HCT116 (cell line): ENCODE measurements around the gene HSD17B1. TPM values are rescaled to one million over a fixed set of nuclear protein-coding genes. Genes with fewer than 3 reads are reported as not detected.

Experiments used
- ATAC-seq: fragments of 200-7000 bp; cut with Tn5 transposase; 2 replicates; pipeline ENCODE4 v1.9.1; 2020; ENCODE audit warnings: mild to moderate bottlenecking, moderate library complexity
- BruUV-seq: library from RNA; stranded (reverse); fragments of 400-500 nt; replicated peaks from 2 replicates; lab custom pipeline; 2021; lab: Mats Ljungman, UMichigan
- CTCF ChIA-PET: fragments of 300-600 bp; sonication (Branson Sonifier 250); formaldehyde crosslinking; loops from one replicate; lab custom pipeline; 2021; ENCODE audit warnings: antibody characterized with exemption; lab: Charles Lee
- POLR2A ChIA-PET: fragments of 300-600, 350-600 bp; sonication (Branson Sonifier 250); formaldehyde crosslinking; loops from one replicate; lab custom pipeline; 2021; ENCODE audit warnings: antibody characterized with exemption; lab: Charles Lee
- RAD21 ChIA-PET, 2 experiments: fragments of 300-600 bp; sonication (Branson Sonifier 250); formaldehyde crosslinking; loops; one replicate each; lab custom pipeline; 2023; ENCODE audit warnings: low total read pairs in 2 of 2; ENCODE audit not compliant: uncharacterized antibody in 2 of 2, unreplicated experiment in 2 of 2, low non-redundant PET in 1 of 2; lab: Charles Lee
- DNase-seq: peaks from one replicate; pipeline ENCODE4 v3.0.0-alpha.2; 2010; ENCODE audit warnings: low read depth, low spot score
- H2AFZ ChIP-seq: fragments of 200-600 bp; shearing (Covaris generic), sonication (generic); 2 replicates; pipeline ENCODE4 v1.6.1; 2017; ENCODE audit warnings: low read depth, mixed run types, mixed read lengths, antibody characterized with exemption, low read length; ENCODE audit not compliant: poor library complexity, severe bottlenecking
- H3K27ac ChIP-seq: 2 replicates; pipeline ENCODE4 v1.5.1; 2012; ENCODE audit warnings: low read depth, low read length
- H3K27me3 ChIP-seq: fragments of 200-600 bp; sonication (generic); 2 replicates; pipeline ENCODE4 v1.6.1; 2016; ENCODE audit warnings: mixed run types, low read length, mixed read lengths; ENCODE audit not compliant: insufficient read depth
- H3K36me3 ChIP-seq, 2 experiments: fragments of 200-500 bp in 1 of 2; fragments of 200-600 bp in 1 of 2; sonication (Bioruptor generic) in 1 of 2; sonication (generic) in 1 of 2; 2 replicates each; pipeline versions ENCODE4 v1.5.1 to v1.6.1; 2014 to 2016; ENCODE audit warnings: low read length in 2 of 2, inconsistent platforms in 1 of 2, mixed read lengths in 1 of 2, mixed run types in 1 of 2; ENCODE audit not compliant: insufficient read depth in 2 of 2, control insufficient read depth in 1 of 2
- H3K4me1 ChIP-seq, 2 experiments: fragments of 200-600 bp in 1 of 2; sonication (generic) in 1 of 2; 2 replicates each; pipeline versions ENCODE4 v1.5.1 to v1.6.1; 2012 to 2017; ENCODE audit warnings: low read length in 2 of 2, inconsistent platforms in 1 of 2, mild to moderate bottlenecking in 1 of 2, mixed read lengths in 1 of 2, mixed run types in 1 of 2, moderate library complexity in 1 of 2; ENCODE audit not compliant: insufficient read depth in 2 of 2, control insufficient read depth in 1 of 2
- H3K4me2 ChIP-seq: fragments of 200-600 bp; sonication (generic); 2 replicates; pipeline ENCODE4 v1.6.1; 2017; ENCODE audit warnings: mixed run types, low read length, mixed read lengths
- H3K4me3 ChIP-seq, 2 experiments: fragments of 200-600 bp in 1 of 2; sonication (generic) in 1 of 2; replicated peaks in 1 of 2; 2 replicates each; pipeline ENCODE4 v1.5.1; 2011 to 2016; ENCODE audit warnings: low read length in 2 of 2, control low read depth in 1 of 2, low read depth in 1 of 2, mild to moderate bottlenecking in 1 of 2, mixed read lengths in 1 of 2, mixed run types in 1 of 2
- H3K79me2 ChIP-seq: fragments of 200-600 bp; sonication (generic); 2 replicates; pipeline ENCODE4 v1.6.1; 2017; ENCODE audit warnings: mild to moderate bottlenecking, mixed run types, low read length, moderate library complexity, mixed read lengths; ENCODE audit not compliant: insufficient read depth
- H3K9ac ChIP-seq: fragments of 200-600 bp; sonication (generic); 2 replicates; pipeline ENCODE4 v1.6.1; 2016; ENCODE audit warnings: low read length, mixed read lengths
- H3K9me2 ChIP-seq: fragments of 200-600 bp; sonication (generic), shearing (Covaris generic); 2 replicates; pipeline ENCODE4 v1.6.1; 2017; ENCODE audit warnings: mixed run types, mild to moderate bottlenecking, moderate library complexity; ENCODE audit not compliant: insufficient read depth
- H3K9me3 ChIP-seq, 2 experiments: fragments of 200-500 bp in 1 of 2; fragments of 200-600 bp in 1 of 2; sonication (Bioruptor generic) in 1 of 2; sonication (generic) in 1 of 2; 2 replicates each; pipeline ENCODE4 v1.6.1; 2014 to 2017; ENCODE audit warnings: low read length in 2 of 2, mixed read lengths in 2 of 2, inconsistent platforms in 1 of 2, low read depth in 1 of 2, mild to moderate bottlenecking in 1 of 2, mixed run types in 1 of 2, moderate library complexity in 1 of 2; ENCODE audit not compliant: control insufficient read depth in 1 of 2, insufficient read depth in 1 of 2
- H4K20me1 ChIP-seq: fragments of 200-600 bp; sonication (generic), shearing (Covaris generic); 2 replicates; pipeline ENCODE4 v1.6.1; 2017; ENCODE audit warnings: mixed run types, mild to moderate bottlenecking, moderate library complexity; ENCODE audit not compliant: insufficient read depth
- EGR1 ChIP-seq: IDR thresholded peaks from 2 replicates; pipeline ENCODE4 v1.6.1; 2012; ENCODE audit warnings: low read depth
- ELF1 ChIP-seq: IDR thresholded peaks from 2 replicates; pipeline ENCODE4 v1.6.1; 2012; ENCODE audit warnings: low read depth, borderline replicate concordance
- EZH2 ChIP-seq: fragments of 200-600 bp; sonication (generic); IDR thresholded peaks from 2 replicates; pipeline ENCODE4 v1.6.1; 2017; ENCODE audit warnings: antibody characterized with exemption, mixed run types
- FOSL1 ChIP-seq: IDR thresholded peaks from 2 replicates; pipeline ENCODE4 v1.6.1; 2012; ENCODE audit warnings: low read depth
- MAX ChIP-seq: IDR thresholded peaks from 2 replicates; pipeline ENCODE4 v1.6.1; 2012
- POLR2A ChIP-seq: IDR thresholded peaks from 2 replicates; pipeline ENCODE4 v1.7.0; 2011; ENCODE audit warnings: borderline replicate concordance; ENCODE audit not compliant: insufficient read depth, insufficient read length; ENCODE audit errors: extremely low read depth
- POLR2AphosphoS5 ChIP-seq: IDR thresholded peaks from 2 replicates; pipeline ENCODE4 v1.6.1; 2011; ENCODE audit warnings: mild to moderate bottlenecking, low read depth, low read length, moderate library complexity
- RAD21 ChIP-seq: IDR thresholded peaks from 2 replicates; pipeline ENCODE4 v1.6.1; 2012; ENCODE audit warnings: low read depth, mild to moderate bottlenecking
- REST ChIP-seq: IDR thresholded peaks from 2 replicates; pipeline ENCODE4 v1.6.1; 2012; ENCODE audit warnings: low read depth
- SIN3A ChIP-seq: IDR thresholded peaks from 2 replicates; pipeline ENCODE4 v1.6.1; 2012; ENCODE audit warnings: low read depth
- SP1 ChIP-seq: IDR thresholded peaks from 2 replicates; pipeline ENCODE4 v1.6.1; 2012; ENCODE audit warnings: low read depth
- YY1 ChIP-seq: IDR thresholded peaks from 2 replicates; pipeline ENCODE4 v1.6.1; 2011; ENCODE audit warnings: low read length, low read depth, moderate library complexity, mild to moderate bottlenecking; ENCODE audit not compliant: insufficient replicate concordance; ENCODE audit errors: extremely low read depth
- ZFX ChIP-seq: fragments of 450-650 bp; IDR thresholded peaks from 2 replicates; pipeline ENCODE4 v1.6.1; 2017
- intact Hi-C: fragments of 100-400 bp; cut with micrococcal nuclease; formaldehyde crosslinking; loops from 2 replicates; pipeline ENCODE4 v1.10.0; 2022
- total RNA-seq: library from RNA; stranded (reverse); gene quantifications from one replicate; pipeline ENCODE4 v1.2.1, GENCODE V29; 2021; ENCODE audit not compliant: unreplicated experiment

The HSD17B1 gene
- total RNA-seq, 1 experiment from 2014 or later = 1.4 TPM

- TF ChIP-seq REST = no peak
- TF ChIP-seq EZH2 = no peak
- no peak for TF ChIP-seq ELF1
- TF ChIP-seq, all 23 proteins: peak for 0
Observed at GRCh38 chr17:42535155-42536047, 17.3 kb upstream of the HSD17B1 start (continued).

- ChIA-PET RAD21 (interaction anchor here in 1 of 2 experiments (0.8 kb wide), 1 partner anchor 9 kb away, joined by 4 read pairs; no protein-coding TSS in a partner anchor), CTCF (interaction anchor here (0.6 to 1.6 kb wide), 7 partner anchors 9 to 840 kb away, joined by 3 to 8 read pairs (median 3); partner anchors contain the start of gene STAT3), POLR2A (interaction anchor here (0.7 to 2.1 kb wide), 3 partner anchors 17 to 142 kb away, joined by 3 to 7 read pairs (median 6); partner anchors contain the start of gene CAVIN1)
- H3K4me1 ChIP-seq = peaks cover 23 to 37% of the 10 kb centered on the region in 2 experiments
- peak within 1 kb of the TSS; percentile 97 for H3K27ac ChIP-seq
- peak within 1 kb of the TSS; percentile 71 to 90 for H3K4me3 ChIP-seq
- peak within 1 kb of the TSS; percentile 98 for H3K4me2 ChIP-seq
- H4K20me1 ChIP-seq = no peaks in the 10 kb centered on the region
- peak; percentile 63 for DNase-seq
- H3K9me2 ChIP-seq = no peaks in the 10 kb centered on the region
- peak within 1 kb of the TSS; percentile 77 for H2AFZ ChIP-seq
- no peaks in the 10 kb centered on the region; a peak in 1 of 4 replicates for H3K36me3 ChIP-seq
- peak; percentile 84 for ATAC-seq
- no peaks in the 10 kb centered on the region for H3K9me3 ChIP-seq
- H3K27me3 ChIP-seq = no peaks in the 10 kb centered on the region
- no peaks in the 10 kb centered on the region for H3K79me2 ChIP-seq
- peak within 1 kb of the TSS; percentile 84 for H3K9ac ChIP-seq
- BruUV-seq = no TSS peak
- intact Hi-C loops = no loop called here
- TF ChIP-seq POLR2A = peak; percentile 31
- peak; percentile 61; the same call in 1 of the 2 replicates for TF ChIP-seq SP1
- TF ChIP-seq EZH2 = no peak
- TF ChIP-seq RAD21 = no peak
- TF ChIP-seq MAX = peak; percentile 79
- TF ChIP-seq ELF1 = no peak; the same call in 1 of the 2 replicates
- peak; percentile 65 for TF ChIP-seq SIN3A
- no peak for TF ChIP-seq ZFX
- peak; percentile 25 for TF ChIP-seq YY1
- TF ChIP-seq POLR2AphosphoS5 = peak; percentile 76
- TF ChIP-seq REST = no peak
- TF ChIP-seq EGR1 = no peak
- no peak for TF ChIP-seq FOSL1
Observed at GRCh38 chr17:42536048-42536371, 16.7 kb upstream of the HSD17B1 start, which contains the start of gene NAGLU. NAGLU (plus strand) TSS chr17:42536241; CDS start chr17:42536273, 32 bp downstream.
